ENCODE data around the gene TOM1L2.

The TOM1L2 gene

DNA sequence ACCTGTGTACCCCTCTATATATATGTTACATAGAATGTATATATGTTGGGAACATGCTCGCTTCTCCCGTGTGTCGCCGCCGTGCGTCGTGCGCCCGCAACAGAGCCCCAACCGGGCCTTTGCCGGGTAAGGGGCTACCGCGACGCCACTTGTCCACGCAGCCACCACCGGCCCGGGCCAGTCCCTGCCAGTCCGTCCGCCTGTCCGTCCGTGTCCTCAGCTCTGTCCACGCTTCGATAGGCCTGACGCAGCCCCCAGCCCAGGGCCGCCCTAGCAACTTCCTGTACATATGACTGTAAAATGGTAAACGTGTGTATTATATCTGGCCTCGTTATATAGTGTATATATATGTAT is 161.3 kb downstream of the TOM1L2 start:
- no peak for TF ChIP-seq EZH2 (IDR thresholded peaks at IDR 0.05; ENCODE audit: borderline replicate concordance, low read depth, low read length, severe bottlenecking)
- TF ChIP-seq, protein P1, sequence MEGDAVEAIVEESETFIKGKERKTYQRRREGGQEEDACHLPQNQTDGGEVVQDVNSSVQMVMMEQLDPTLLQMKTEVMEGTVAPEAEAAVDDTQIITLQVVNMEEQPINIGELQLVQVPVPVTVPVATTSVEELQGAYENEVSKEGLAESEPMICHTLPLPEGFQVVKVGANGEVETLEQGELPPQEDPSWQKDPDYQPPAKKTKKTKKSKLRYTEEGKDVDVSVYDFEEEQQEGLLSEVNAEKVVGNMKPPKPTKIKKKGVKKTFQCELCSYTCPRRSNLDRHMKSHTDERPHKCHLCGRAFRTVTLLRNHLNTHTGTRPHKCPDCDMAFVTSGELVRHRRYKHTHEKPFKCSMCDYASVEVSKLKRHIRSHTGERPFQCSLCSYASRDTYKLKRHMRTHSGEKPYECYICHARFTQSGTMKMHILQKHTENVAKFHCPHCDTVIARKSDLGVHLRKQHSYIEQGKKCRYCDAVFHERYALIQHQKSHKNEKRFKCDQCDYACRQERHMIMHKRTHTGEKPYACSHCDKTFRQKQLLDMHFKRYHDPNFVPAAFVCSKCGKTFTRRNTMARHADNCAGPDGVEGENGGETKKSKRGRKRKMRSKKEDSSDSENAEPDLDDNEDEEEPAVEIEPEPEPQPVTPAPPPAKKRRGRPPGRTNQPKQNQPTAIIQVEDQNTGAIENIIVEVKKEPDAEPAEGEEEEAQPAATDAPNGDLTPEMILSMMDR (IDR thresholded peaks at IDR 0.05; ENCODE audit: borderline replicate concordance, extremely low read depth, low read length, poor library complexity, severe bottlenecking) = no peak
- H3K4me2 ChIP-seq (ENCODE audit: insufficient read depth, low read length) = no peak overlapping the region
- no peaks in the 10 kb centered on the region for H3K27me3 ChIP-seq (ENCODE audit: insufficient read depth, low read length, poor library complexity)
- H3K36me3 ChIP-seq (ENCODE audit: insufficient read depth, low read length) = peaks cover 84% of the 10 kb centered on the region
- no peak overlapping the region for H3K4me3 ChIP-seq (ENCODE audit: low read depth in 1 of 2, low read length in 2 of 2)
- no peak overlapping the region for H2AFZ ChIP-seq (ENCODE audit: low read depth, low read length)
- no peak for DNase-seq
- no peak overlapping the region for H3K9ac ChIP-seq (ENCODE audit: low read depth, low read length)
- H3K27ac ChIP-seq (ENCODE audit: low read length) = no peak overlapping the region
- ATAC-seq (ENCODE audit: insufficient read depth, low read depth) = no peak
- H3K4me1 ChIP-seq (ENCODE audit: insufficient read depth, low read length) = no peaks in the 10 kb centered on the region
- no peaks in the 10 kb centered on the region for H3K9me3 ChIP-seq (ENCODE audit: insufficient read depth, low read length, severe bottlenecking)
- no peaks in the 10 kb centered on the region for H3K79me2 ChIP-seq (ENCODE audit: insufficient read depth, low read length)
- H4K20me1 ChIP-seq (ENCODE audit: insufficient read depth, low read length) = peaks cover 37% of the 10 kb centered on the region

DNA sequence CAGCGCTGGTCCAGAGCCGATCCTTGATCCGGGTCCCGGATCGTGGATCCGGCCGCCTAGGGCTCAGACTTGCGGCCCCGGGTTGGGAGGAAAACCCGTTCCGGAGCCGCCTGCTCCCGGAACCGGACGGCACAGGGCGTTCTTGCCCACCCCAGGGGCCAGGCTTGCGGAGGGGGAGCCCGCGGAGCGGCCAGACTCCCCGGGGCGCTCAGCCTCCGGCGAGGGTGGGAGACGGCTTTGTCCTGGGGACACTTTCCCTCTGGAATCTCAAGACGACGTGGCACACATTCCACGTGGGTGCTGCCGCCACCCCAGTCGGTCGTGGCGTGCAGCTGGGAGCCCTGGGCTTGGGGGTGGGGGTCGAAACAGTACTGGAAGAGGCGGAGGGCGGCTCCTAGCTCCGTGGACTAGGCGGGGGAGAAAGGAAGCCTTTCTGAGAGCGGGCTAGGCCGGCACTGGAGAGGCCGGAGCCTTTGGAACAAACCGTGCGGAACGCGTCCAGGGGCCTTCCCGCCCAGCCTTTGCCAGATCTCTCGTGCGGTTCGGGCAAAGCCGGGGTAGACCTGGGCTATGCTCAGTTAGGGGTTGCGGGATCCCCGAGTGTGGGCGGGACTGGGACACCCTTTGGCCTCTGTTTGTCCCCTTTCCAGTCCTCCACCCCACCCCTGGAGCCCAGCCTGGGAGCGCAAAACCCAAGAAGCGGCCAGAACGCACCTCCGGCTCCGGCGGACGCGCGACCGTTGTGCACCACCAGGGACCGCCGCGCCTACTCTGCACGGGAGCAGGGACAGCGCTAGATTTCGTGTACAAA is 161.9 kb downstream of the TOM1L2 start:
- DNase-seq (no peak), ATAC-seq (ENCODE audit: insufficient read depth, low read depth) (no peak)
- no peaks in the 10 kb centered on the region for H3K9me3 ChIP-seq (ENCODE audit: insufficient read depth, low read length, severe bottlenecking)
- H3K27ac ChIP-seq (ENCODE audit: low read length) = no peak overlapping the region
- H4K20me1 ChIP-seq (ENCODE audit: insufficient read depth, low read length) = peaks cover 40% of the 10 kb centered on the region
- no peak overlapping the region for H3K4me2 ChIP-seq (ENCODE audit: insufficient read depth, low read length)
- H3K79me2 ChIP-seq (ENCODE audit: insufficient read depth, low read length) = no peaks in the 10 kb centered on the region
- H3K4me3 ChIP-seq (ENCODE audit: low read depth in 1 of 2, low read length in 2 of 2) = no peak overlapping the region
- H3K9ac ChIP-seq (ENCODE audit: low read depth, low read length) = no peak overlapping the region
- peaks cover 86% of the 10 kb centered on the region for H3K36me3 ChIP-seq (ENCODE audit: insufficient read depth, low read length)
- TF ChIP-seq EZH2 (IDR thresholded peaks at IDR 0.05; ENCODE audit: borderline replicate concordance, low read depth, low read length, severe bottlenecking) = no peak
- TF ChIP-seq, protein P1 (IDR thresholded peaks at IDR 0.05; ENCODE audit: borderline replicate concordance, extremely low read depth, low read length, poor library complexity, severe bottlenecking) = peak; percentile 13
- no peaks in the 10 kb centered on the region for H3K4me1 ChIP-seq (ENCODE audit: insufficient read depth, low read length)
- H3K27me3 ChIP-seq (ENCODE audit: insufficient read depth, low read length, poor library complexity) = no peaks in the 10 kb centered on the region
- H2AFZ ChIP-seq (ENCODE audit: low read depth, low read length) = no peak overlapping the region

DNA sequence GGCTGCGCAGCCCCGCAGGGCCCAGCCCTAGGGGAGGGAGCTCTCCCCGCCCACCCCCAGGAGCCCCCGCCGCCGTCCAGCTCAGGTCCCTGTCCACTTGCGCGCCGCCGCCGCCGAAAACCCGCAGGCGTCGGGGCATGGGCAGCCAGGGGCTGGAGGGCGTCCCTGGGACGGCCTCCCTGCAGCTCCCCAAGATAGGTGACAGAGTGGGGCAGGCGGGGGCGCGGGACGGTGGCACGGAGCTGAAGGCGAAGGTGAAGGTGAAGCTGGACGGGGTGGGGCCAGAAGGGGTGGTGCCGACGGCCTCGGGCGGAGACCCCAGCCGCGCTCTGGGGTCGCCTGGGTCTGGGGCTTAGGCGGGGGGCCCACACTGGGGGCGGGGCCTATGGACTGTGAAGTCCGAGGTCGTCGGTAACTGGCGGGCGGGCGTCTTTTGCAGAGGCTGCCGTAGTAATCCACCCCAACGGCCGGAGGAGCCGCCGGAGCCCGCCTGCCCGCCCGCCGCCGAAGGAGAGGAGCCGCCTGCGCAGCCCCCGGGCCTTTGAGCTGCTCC is 162.6 kb downstream of the TOM1L2 start:
- Histone ChIP-seq H4K20me1 (ENCODE audit: insufficient read depth, low read length) (peaks cover 39% of the 10 kb centered on the region), H3K9me3 (ENCODE audit: insufficient read depth, low read length, severe bottlenecking) (no peaks in the 10 kb centered on the region), H2AFZ (ENCODE audit: low read depth, low read length) (no peak overlapping the region), H3K36me3 (ENCODE audit: insufficient read depth, low read length) (peaks cover 82% of the 10 kb centered on the region), H3K79me2 (ENCODE audit: insufficient read depth, low read length) (no peaks in the 10 kb centered on the region), H3K27ac (ENCODE audit: low read length) (no peak overlapping the region), H3K9ac (ENCODE audit: low read depth, low read length) (no peak overlapping the region), H3K4me3 (ENCODE audit: low read depth in 1 of 2, low read length in 2 of 2) (no peak overlapping the region), H3K4me1 (ENCODE audit: insufficient read depth, low read length) (no peaks in the 10 kb centered on the region), H3K4me2 (ENCODE audit: insufficient read depth, low read length) (no peak overlapping the region), H3K27me3 (ENCODE audit: insufficient read depth, low read length, poor library complexity) (no peaks in the 10 kb centered on the region)
- TF ChIP-seq, protein P1 (IDR thresholded peaks at IDR 0.05; ENCODE audit: borderline replicate concordance, extremely low read depth, low read length, poor library complexity, severe bottlenecking) = no peak
- no peak for TF ChIP-seq EZH2 (IDR thresholded peaks at IDR 0.05; ENCODE audit: borderline replicate concordance, low read depth, low read length, severe bottlenecking)
- DNase-seq = no peak
- ATAC-seq (ENCODE audit: insufficient read depth, low read depth) = no peak
